ENCODE measurements around the gene SAMD4A. TPM values are rescaled to one million over a fixed set of nuclear protein-coding genes. Genes with fewer than 3 reads are reported as not detected.
A peak's percentile ranks its signal among the peaks of the same experiment; 100 is the strongest.
"Not testable (repeated sequence)": the region's sequence is repeated elsewhere in the genome, so short reads cannot be mapped to it uniquely, and the experiment has no call there.

Gene SAMD4A
- total and polyA plus RNA-seq, 12 donors = 14.0 to 284 (median 191) TPM

DNA sequence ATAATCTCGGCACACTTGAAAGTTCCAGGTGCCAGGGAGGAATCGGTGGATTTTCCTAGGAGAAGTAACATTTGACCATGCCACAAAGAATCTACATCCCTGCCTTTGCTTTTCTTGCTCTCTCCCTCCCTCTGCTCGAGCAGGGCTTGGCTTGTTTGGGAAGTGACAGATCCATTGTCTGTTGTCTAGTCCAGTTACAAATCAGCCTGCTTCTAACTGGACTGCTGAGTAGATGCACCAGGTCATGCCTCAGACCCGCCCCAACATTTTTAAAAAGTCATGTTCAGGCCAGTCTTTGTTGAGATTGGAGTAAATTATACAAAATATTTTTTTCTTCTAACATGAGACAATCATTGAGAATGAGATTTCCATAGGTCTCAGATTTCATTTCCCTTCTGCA is 182.3 kb downstream of the SAMD4A start:
- Histone ChIP-seq H3K4me1 (peaks cover 0 to 45% (median 25%) of the 10 kb centered on the region in 9 donors), H3K36me3 (peaks cover 0 to 91% (median 7%) of the 10 kb centered on the region in 9 donors), H3K9me3 (no peaks in the 10 kb centered on the region), H3K27ac (no peak overlapping the region), H3K27me3 (no peaks in the 10 kb centered on the region), H3K4me3 (no peak overlapping the region)
- 77 to 78% methylated on average over 4 of the region's 4 CpGs for WGBS, 2 donors
- TF ChIP-seq, protein P1, sequence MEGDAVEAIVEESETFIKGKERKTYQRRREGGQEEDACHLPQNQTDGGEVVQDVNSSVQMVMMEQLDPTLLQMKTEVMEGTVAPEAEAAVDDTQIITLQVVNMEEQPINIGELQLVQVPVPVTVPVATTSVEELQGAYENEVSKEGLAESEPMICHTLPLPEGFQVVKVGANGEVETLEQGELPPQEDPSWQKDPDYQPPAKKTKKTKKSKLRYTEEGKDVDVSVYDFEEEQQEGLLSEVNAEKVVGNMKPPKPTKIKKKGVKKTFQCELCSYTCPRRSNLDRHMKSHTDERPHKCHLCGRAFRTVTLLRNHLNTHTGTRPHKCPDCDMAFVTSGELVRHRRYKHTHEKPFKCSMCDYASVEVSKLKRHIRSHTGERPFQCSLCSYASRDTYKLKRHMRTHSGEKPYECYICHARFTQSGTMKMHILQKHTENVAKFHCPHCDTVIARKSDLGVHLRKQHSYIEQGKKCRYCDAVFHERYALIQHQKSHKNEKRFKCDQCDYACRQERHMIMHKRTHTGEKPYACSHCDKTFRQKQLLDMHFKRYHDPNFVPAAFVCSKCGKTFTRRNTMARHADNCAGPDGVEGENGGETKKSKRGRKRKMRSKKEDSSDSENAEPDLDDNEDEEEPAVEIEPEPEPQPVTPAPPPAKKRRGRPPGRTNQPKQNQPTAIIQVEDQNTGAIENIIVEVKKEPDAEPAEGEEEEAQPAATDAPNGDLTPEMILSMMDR (IDR thresholded peaks at IDR 0.05) = no peak
- no peak for ATAC-seq
- intact Hi-C loops (cut with DNase I) = no loop called here
- DNase-seq = no peak

DNA sequence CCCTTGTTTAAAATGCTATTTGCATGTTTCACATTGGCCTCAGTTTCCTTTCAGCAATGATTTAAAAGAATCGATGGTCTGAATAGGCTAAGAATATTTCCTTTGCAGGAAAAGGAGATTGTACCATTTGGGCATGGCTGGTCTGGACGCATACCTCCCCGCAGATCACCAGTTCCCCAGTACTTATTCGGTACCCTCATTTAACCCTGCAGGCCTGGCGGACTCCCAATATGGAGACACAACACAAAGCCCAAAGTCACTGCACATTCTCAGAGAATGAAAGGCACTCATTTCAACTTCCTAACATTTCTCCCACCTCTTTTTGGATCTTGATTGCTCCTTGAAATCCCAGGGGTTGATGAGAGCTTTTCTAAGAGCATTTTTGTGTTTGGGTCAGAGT is 182.8 kb downstream of the SAMD4A start:
- 66% methylated on average over 5 of the region's 5 CpGs for WGBS, 2 donors
- Histone ChIP-seq H3K4me1 (peaks cover 0 to 45% (median 24%) of the 10 kb centered on the region in 9 donors), H3K27ac (peak overlapping the region in 1 of 10 donors; percentile 10), H3K27me3 (no peaks in the 10 kb centered on the region), H3K4me3 (no peak overlapping the region), H3K36me3 (peaks cover 0 to 91% (median 7%) of the 10 kb centered on the region in 9 donors), H3K9me3 (no peaks in the 10 kb centered on the region)
- intact Hi-C loops (cut with DNase I) = no loop called here
- peak in 3 of 8 donors; percentile 32 to 56 (median 43) for ATAC-seq
- TF ChIP-seq, protein P1 (IDR thresholded peaks at IDR 0.05) = no peak
- DNase-seq = no peak

DNA sequence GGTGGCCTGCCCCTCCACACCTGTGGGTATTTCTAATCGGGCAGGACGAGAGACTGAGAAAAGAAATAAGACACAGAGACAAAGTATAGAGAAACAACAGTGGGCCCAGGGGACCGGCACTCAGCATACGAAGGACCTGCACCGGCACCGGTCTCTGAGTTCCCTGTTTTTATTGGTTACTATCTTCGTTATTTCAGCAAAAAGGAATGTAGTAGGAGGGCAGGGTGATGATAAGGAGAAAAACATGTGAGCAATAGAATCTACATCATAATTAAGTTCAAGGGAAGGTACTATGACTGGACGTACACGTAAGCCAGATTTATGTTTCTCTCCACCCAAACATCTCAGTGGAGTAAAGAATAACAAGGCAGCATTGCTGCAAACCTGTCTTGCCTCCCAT is 185.7 kb downstream of the SAMD4A start:
- intact Hi-C loops (cut with DNase I); DNase-seq; H3K9me3 ChIP-seq; H3K27me3 ChIP-seq; H3K27ac ChIP-seq; H3K4me3 ChIP-seq; ATAC-seq: not testable (repeated sequence)
- peaks cover 6 to 36% (median 22%) of the 10 kb centered on the region in 9 donors for H3K4me1 ChIP-seq
- 67 to 73% methylated on average over 9 of the region's 9 CpGs for WGBS, 2 donors
- H3K36me3 ChIP-seq = peaks cover 0 to 90% (median 7%) of the 10 kb centered on the region in 9 donors

DNA sequence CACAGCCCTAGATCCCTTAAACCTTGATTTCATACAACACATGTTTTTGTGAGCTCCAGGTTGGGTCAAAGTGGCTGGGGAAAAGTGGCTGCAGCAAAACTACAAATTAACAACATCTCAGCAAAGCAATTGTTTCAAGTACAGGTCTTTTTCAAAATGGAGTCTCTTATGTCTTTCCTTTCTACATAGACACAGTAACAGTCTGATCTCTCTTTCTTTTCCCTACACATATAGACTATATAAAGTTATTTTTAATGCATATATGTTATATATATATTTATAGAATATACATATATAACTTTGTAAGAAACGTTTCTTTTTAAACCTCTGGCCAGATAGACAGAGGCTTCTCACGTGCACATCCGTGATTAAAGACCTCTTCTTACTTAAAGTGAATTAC is 186.5 kb downstream of the SAMD4A start:
- H3K4me3 ChIP-seq; intact Hi-C loops (cut with DNase I); H3K9me3 ChIP-seq; DNase-seq; H3K27me3 ChIP-seq; H3K27ac ChIP-seq; ATAC-seq: not testable (repeated sequence)
- Histone ChIP-seq H3K36me3 (peaks cover 0 to 94% (median 7%) of the 10 kb centered on the region in 9 donors), H3K4me1 (peaks cover 6 to 44% (median 30%) of the 10 kb centered on the region in 9 donors)
- 82 to 91% methylated on average over 3 of the region's 3 CpGs for WGBS, 2 donors

DNA sequence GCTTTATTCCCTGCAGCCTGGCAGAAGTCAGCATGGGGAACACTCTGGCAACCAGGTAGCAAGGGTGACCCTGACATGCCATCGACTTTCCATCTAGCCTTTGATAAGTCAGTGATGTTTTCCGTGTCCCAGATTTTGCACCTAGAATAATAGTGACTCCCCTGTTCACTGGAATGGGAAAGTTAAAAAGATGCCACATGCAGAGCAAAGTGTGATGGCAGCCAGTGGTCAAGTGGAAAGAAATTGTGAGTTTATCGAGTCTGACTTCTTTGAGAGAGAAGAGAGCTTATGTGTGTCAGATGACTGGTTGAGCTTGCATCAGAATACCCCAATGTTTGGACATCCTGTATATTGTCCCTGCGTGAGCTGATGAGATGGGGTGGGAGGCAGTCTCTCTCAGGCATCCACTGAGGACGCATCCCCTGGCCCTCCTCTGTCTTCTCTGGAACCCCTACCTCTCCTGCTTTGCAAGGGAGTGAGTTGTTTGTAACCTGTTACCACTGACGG is 187.2 kb downstream of the SAMD4A start:
- no peak overlapping the region for H3K27ac ChIP-seq
- no peak overlapping the region for H3K4me3 ChIP-seq
- intact Hi-C loops (cut with DNase I) = no loop called here
- TF ChIP-seq, protein P1 (IDR thresholded peaks at IDR 0.05) = no peak
- peaks cover 6 to 47% (median 29%) of the 10 kb centered on the region in 9 donors for H3K4me1 ChIP-seq
- H3K27me3 ChIP-seq = no peaks in the 10 kb centered on the region
- ATAC-seq (no peak), DNase-seq (no peak)
- no peaks in the 10 kb centered on the region for H3K9me3 ChIP-seq
- peaks cover 0 to 94% (median 7%) of the 10 kb centered on the region in 9 donors for H3K36me3 ChIP-seq
- 90 to 91% methylated on average over 6 of the region's 6 CpGs for WGBS, 2 donors

Measured in heart right ventricle (tissue), 16 donors.